Right lobe of liver (tissue), 6 donors: Measurements from ENCODE around the gene TMEM80. TPM values are rescaled to one million over a fixed set of nuclear protein-coding genes. Genes with fewer than 3 reads are reported as not detected.

Experiments used
- ATAC-seq, 4 donors: fragments of 200-7000 bp; cut with Tn5 transposase; one replicate each; pipeline ENCODE4 v1.9.1; 2020; ENCODE audit warnings: mild to moderate bottlenecking in 4 of 4, moderate library complexity in 4 of 4
- DNase-seq, 3 donors: peaks; one replicate each; pipeline ENCODE4 v3.0.0-alpha.2; 2020
- H3K27ac ChIP-seq, 3 donors: fragments of 200-600 bp; one replicate each; pipeline ENCODE4 v1.8.0; 2022
- H3K27me3 ChIP-seq, 2 donors: fragments of 200-600 bp; one replicate each; pipeline ENCODE4 v1.8.0; 2022
- H3K36me3 ChIP-seq, 4 donors: fragments of 200-600 bp; sonication (generic) in 1 of 4; one replicate each; pipeline versions ENCODE4 v1.5.1 to v1.8.0; 2017 to 2022; ENCODE audit warnings: control low read depth in 1 of 4
- H3K4me1 ChIP-seq, 4 donors: fragments of 200-600 bp; sonication (generic) in 1 of 4; one replicate each; pipeline versions ENCODE4 v1.5.1 to v1.8.0; 2017 to 2022; ENCODE audit warnings: control low read depth in 1 of 4
- H3K4me3 ChIP-seq, 3 donors: fragments of 200-600 bp; one replicate each; pipeline ENCODE4 v1.8.0; 2022
- H3K9me3 ChIP-seq, 4 donors: fragments of 200-600 bp; sonication (generic) in 1 of 4; one replicate each; pipeline versions ENCODE4 v1.5.1 to v1.8.0; 2017 to 2022; ENCODE audit warnings: control low read depth in 1 of 4
- CTCF ChIP-seq, 4 donors: fragments of 200-600 bp in 3 of 4; fragments of 450-650 bp in 1 of 4; IDR thresholded peaks; one replicate each; pipeline versions ENCODE4 v1.5.1 to v1.8.0; 2016 to 2022; ENCODE audit warnings: antibody characterized with exemption in 4 of 4, mild to moderate bottlenecking in 2 of 4
- POLR2A ChIP-seq: fragments of 450-650 bp; IDR thresholded peaks from one replicate; pipeline ENCODE4 v1.6.1; 2017; ENCODE audit warnings: antibody characterized with exemption, mild to moderate bottlenecking
- WGBS: methylation state at CpG from one replicate; pipeline ENCODE4 v1.1.6; 2018; ENCODE audit warnings: low coverage, low lambda C conversion rate; ENCODE audit not compliant: insufficient coverage; ENCODE audit errors: missing lambda C conversion rate; 5-methylcytosine and 5-hydroxymethylcytosine counted together
- intact Hi-C, 2 donors: fragments of 100-400 bp; cut with DNase I; formaldehyde crosslinking; loops; one replicate each; pipeline versions ENCODE4 v1.11.2 to v1.14.1; 2022
- total RNA-seq, 6 experiments: library from RNA; depleted of rRNA in 2 of 6; stranded (reverse); fragments of >200 nt in 2 of 6; fragmentation: NEBNext Ultra II Directional in 3 of 6; extraction: Animal tissue kit (Norgen Biotek cat#: 25700) in 3 of 6; gene quantifications; one replicate each; pipeline versions ENCODE4 v1.1.0 to v1.2.4, GENCODE V29; 2016 to 2023
- donor health status: DM: no; HTN: yes; CAD: no.
- donor health status: DM: no; HTN: no; CAD: no.
- donor health status: DM: no; HTN: no; CAD: no.
- donor health status: DM: no; HTN: yes; CAD: no.
- donor health status: DM: no; HTN: yes; CAD: no.

Gene TMEM80
- total RNA-seq, 6 experiments from 2014 or later: 6.9 to 15.5 (median 10.5) TPM

- Histone ChIP-seq H3K36me3 (peaks cover 0 to 12% (median 1%) of the 10 kb centered on the region in 4 donors), H3K27me3 (no peaks in the 10 kb centered on the region), H3K9me3 (no peaks in the 10 kb centered on the region), H3K4me3 (no peak overlapping the region), H3K27ac (no peak overlapping the region), H3K4me1 (peaks cover 0 to 13% (median 3%) of the 10 kb centered on the region in 4 donors)
- intact Hi-C loops: no loop called here
- no peak for DNase-seq
- 82% methylated on average over 13 of the region's 23 CpGs for WGBS
- TF ChIP-seq CTCF (IDR thresholded peaks at IDR 0.05) (no peak), POLR2A (no peak)
- ATAC-seq: no peak
These were observed 2.7 kb upstream of the TMEM80 start for GRCh38 chr11:692824-693414.

GRCh38 chr11:693415-693831, 2.2 kb upstream of the TMEM80 start:
- ATAC-seq: no peak
- TF ChIP-seq POLR2A (no peak), CTCF (IDR thresholded peaks at IDR 0.05) (no peak)
- DNase-seq: no peak
- 55% methylated on average over 6 of the region's 13 CpGs for WGBS
- no peak overlapping the region for H3K27ac ChIP-seq
- H3K36me3 ChIP-seq: peaks cover 0 to 7% (median 1%) of the 10 kb centered on the region in 4 donors
- peaks cover 0 to 13% (median 3%) of the 10 kb centered on the region in 4 donors for H3K4me1 ChIP-seq
- no peaks in the 10 kb centered on the region for H3K9me3 ChIP-seq
- intact Hi-C loops: no loop called here
- H3K27me3 ChIP-seq: no peaks in the 10 kb centered on the region
- H3K4me3 ChIP-seq: no peak overlapping the region

GRCh38 chr11:693887-694562, 1.6 kb upstream of the TMEM80 start:
- ATAC-seq (no peak), DNase-seq (no peak)
- TF ChIP-seq POLR2A: no peak
- TF ChIP-seq CTCF (IDR thresholded peaks at IDR 0.05): no peak
- Histone ChIP-seq H3K36me3 (peaks cover 0 to 5% (median 1%) of the 10 kb centered on the region in 4 donors), H3K9me3 (no peaks in the 10 kb centered on the region), H3K27ac (no peak overlapping the region), H3K4me1 (peaks cover 0 to 13% (median 3%) of the 10 kb centered on the region in 4 donors), H3K27me3 (no peaks in the 10 kb centered on the region), H3K4me3 (peak overlapping the region; percentile 91 to 97 (median 95))
- intact Hi-C loops: no loop called here
- 60% methylated on average over 10 of the region's 15 CpGs for WGBS

- ATAC-seq: peak; percentile 84 to 88 (median 87)
- peak within 1 kb of the TSS; percentile 91 to 97 (median 95) for H3K4me3 ChIP-seq
These were observed 891 bp upstream of the TMEM80 start, which contains the start of gene DEAF1 for GRCh38 chr11:694563-695287. Gene DEAF1 (minus strand): TSS chr11:695222. CDS start chr11:695047, 175 bp downstream.

More at GRCh38 chr11:694563-695287, 891 bp upstream of the TMEM80 start, which contains the start of gene DEAF1:
- H3K27ac ChIP-seq: peak within 1 kb of the TSS; percentile 99 to 100 (median 100)
- H3K4me1 ChIP-seq: peaks cover 0 to 13% (median 3%) of the 10 kb centered on the region in 4 donors
- H3K36me3 ChIP-seq: peaks cover 0 to under 1% (median 0%) of the 10 kb centered on the region in 4 donors
- DNase-seq: peak; percentile 98
- no peaks in the 10 kb centered on the region for H3K27me3 ChIP-seq
- WGBS: 0% methylated on average over 11 of the region's 103 CpGs
- intact Hi-C loops: no loop called here
- TF ChIP-seq CTCF (IDR thresholded peaks at IDR 0.05) (no peak), POLR2A (no peak)
- no peaks in the 10 kb centered on the region for H3K9me3 ChIP-seq
